ENCODE data around the gene MAP3K13. TPM values are rescaled to one million over a fixed set of nuclear protein-coding genes. Genes with fewer than 3 reads are reported as not detected.
"Not testable (repeated sequence)": the region's sequence is repeated elsewhere in the genome, so short reads cannot be mapped to it uniquely, and the experiment has no call there.

Gene MAP3K13
- total RNA-seq, 1 donor, result 16.3 TPM

GRCh38 chr3:185411133-185411532 is 48.2 kb downstream of the MAP3K13 start:
- Histone ChIP-seq H3K4me2 (ENCODE audit: insufficient read depth, low read length) (no peak overlapping the region), H3K27me3 (ENCODE audit: insufficient read depth, low read length) (no peaks in the 10 kb centered on the region), H3K4me1 (ENCODE audit: insufficient read depth, low read length) (no peaks in the 10 kb centered on the region), H3K36me3 (ENCODE audit: insufficient read depth, low read length) (no peaks in the 10 kb centered on the region), H3K9me3 (ENCODE audit: low read depth, low read length) (no peaks in the 10 kb centered on the region), H3K27ac (ENCODE audit: low read depth, low read length) (no peak overlapping the region), H4K20me1 (ENCODE audit: insufficient read depth, low read length) (no peaks in the 10 kb centered on the region), H3K79me2 (ENCODE audit: insufficient read depth, low read length) (no peaks in the 10 kb centered on the region), H2AFZ (ENCODE audit: low read length) (no peak overlapping the region), H3K4me3 (ENCODE audit: insufficient read depth, low read length) (no peak overlapping the region)
- DNase-seq (ENCODE audit: insufficient read length, low spot score, missing footprints), result no peak
- TF ChIP-seq CTCF (IDR thresholded peaks at IDR 0.05; ENCODE audit: extremely low read depth, low read depth, low read length), result no peak

GRCh38 chr3:185416513-185416912 is 53.6 kb downstream of the MAP3K13 start:
- no peaks in the 10 kb centered on the region for H3K9me3 ChIP-seq (ENCODE audit: low read depth, low read length)
- H3K4me1 ChIP-seq (ENCODE audit: insufficient read depth, low read length), result peaks cover 3% of the 10 kb centered on the region
- no peaks in the 10 kb centered on the region for H3K36me3 ChIP-seq (ENCODE audit: insufficient read depth, low read length)
- H4K20me1 ChIP-seq (ENCODE audit: insufficient read depth, low read length), result no peaks in the 10 kb centered on the region
- no peak for TF ChIP-seq CTCF (IDR thresholded peaks at IDR 0.05; ENCODE audit: extremely low read depth, low read depth, low read length)
- no peak overlapping the region for H3K4me2 ChIP-seq (ENCODE audit: insufficient read depth, low read length)
- H3K27ac ChIP-seq (ENCODE audit: low read depth, low read length), result no peak overlapping the region
- H3K79me2 ChIP-seq (ENCODE audit: insufficient read depth, low read length), result no peaks in the 10 kb centered on the region
- no peak overlapping the region for H2AFZ ChIP-seq (ENCODE audit: low read length)
- H3K4me3 ChIP-seq (ENCODE audit: insufficient read depth, low read length), result no peak overlapping the region
- no peaks in the 10 kb centered on the region for H3K27me3 ChIP-seq (ENCODE audit: insufficient read depth, low read length)
- DNase-seq (ENCODE audit: insufficient read length, low spot score, missing footprints), result no peak

- DNase-seq (ENCODE audit: insufficient read length, low spot score, missing footprints); H3K27me3 ChIP-seq (ENCODE audit: insufficient read depth, low read length); H3K27ac ChIP-seq (ENCODE audit: low read depth, low read length); H3K79me2 ChIP-seq (ENCODE audit: insufficient read depth, low read length); H3K4me3 ChIP-seq (ENCODE audit: insufficient read depth, low read length); H3K4me1 ChIP-seq (ENCODE audit: insufficient read depth, low read length); H2AFZ ChIP-seq (ENCODE audit: low read length); H3K36me3 ChIP-seq (ENCODE audit: insufficient read depth, low read length); H3K9me3 ChIP-seq (ENCODE audit: low read depth, low read length); H4K20me1 ChIP-seq (ENCODE audit: insufficient read depth, low read length); H3K4me2 ChIP-seq (ENCODE audit: insufficient read depth, low read length): not testable (repeated sequence)
Measured at GRCh38 chr3:185418561-185418977, 55.6 kb downstream of the MAP3K13 start.

- no peaks in the 10 kb centered on the region for H3K79me2 ChIP-seq (ENCODE audit: insufficient read depth, low read length)
- no peak overlapping the region for H3K27ac ChIP-seq (ENCODE audit: low read depth, low read length)
- DNase-seq (ENCODE audit: insufficient read length, low spot score, missing footprints), result no peak
- TF ChIP-seq CTCF (IDR thresholded peaks at IDR 0.05; ENCODE audit: extremely low read depth, low read depth, low read length), result no peak
- H3K27me3 ChIP-seq (ENCODE audit: insufficient read depth, low read length), result no peaks in the 10 kb centered on the region
- no peak overlapping the region for H3K4me3 ChIP-seq (ENCODE audit: insufficient read depth, low read length)
- H3K9me3 ChIP-seq (ENCODE audit: low read depth, low read length), result no peaks in the 10 kb centered on the region
- no peaks in the 10 kb centered on the region for H4K20me1 ChIP-seq (ENCODE audit: insufficient read depth, low read length)
- no peak overlapping the region for H2AFZ ChIP-seq (ENCODE audit: low read length)
- no peak overlapping the region for H3K4me2 ChIP-seq (ENCODE audit: insufficient read depth, low read length)
- peaks cover 3% of the 10 kb centered on the region for H3K4me1 ChIP-seq (ENCODE audit: insufficient read depth, low read length)
- H3K36me3 ChIP-seq (ENCODE audit: insufficient read depth, low read length), result no peaks in the 10 kb centered on the region
Measured at GRCh38 chr3:185420762-185421161, 57.8 kb downstream of the MAP3K13 start.

Measured in osteoblast (primary cell).